Brain microvascular endothelial cell (primary cell): Measurements from ENCODE around the gene CLK1.

ENCODE experiments used
- DNase-seq: peaks from one replicate; pipeline ENCODE4 v3.0.0-alpha.2; 2020
- H3K27ac ChIP-seq: fragments of 250-450 bp; sonication (Bioruptor Pico); 2 replicates; pipeline ENCODE4 v1.5.1; 2020; ENCODE audit warnings: mild to moderate bottlenecking, moderate library complexity
- H3K27me3 ChIP-seq: fragments of 250-450 bp; sonication (Bioruptor Pico); replicated peaks from 2 replicates; pipeline ENCODE4 v1.5.1; 2020; ENCODE audit warnings: mild to moderate bottlenecking
- H3K36me3 ChIP-seq: fragments of 250-450 bp; sonication (Bioruptor Pico); replicated peaks from 2 replicates; pipeline ENCODE4 v1.5.1; 2020; ENCODE audit warnings: mild to moderate bottlenecking
- H3K4me3 ChIP-seq: 2 replicates; pipeline ENCODE4 v1.5.1; 2011; ENCODE audit warnings: low read depth, mild to moderate bottlenecking, control low read depth, low read length, moderate library complexity
- in situ Hi-C: cut with HindIII; loops from 2 replicates; pipeline ENCODE4 v1.10.0; 2017; ENCODE audit warnings: low sequenced_read_pairs, low pct_ligation_motif_present
- TF ChIP-seq, protein P1 (sequence below): IDR thresholded peaks from 2 replicates; pipeline ENCODE4 v1.5.1; 2011; ENCODE audit warnings: low read depth, mild to moderate bottlenecking, moderate library complexity, low read length, control low read depth, inconsistent platforms; ENCODE audit errors: missing control alignments

CLK1 gene

GRCh38 chr2:200847939-200848338 is 16.5 kb downstream of the CLK1 start:
- no peak overlapping the region for H3K27ac ChIP-seq
- TF ChIP-seq, protein P1, sequence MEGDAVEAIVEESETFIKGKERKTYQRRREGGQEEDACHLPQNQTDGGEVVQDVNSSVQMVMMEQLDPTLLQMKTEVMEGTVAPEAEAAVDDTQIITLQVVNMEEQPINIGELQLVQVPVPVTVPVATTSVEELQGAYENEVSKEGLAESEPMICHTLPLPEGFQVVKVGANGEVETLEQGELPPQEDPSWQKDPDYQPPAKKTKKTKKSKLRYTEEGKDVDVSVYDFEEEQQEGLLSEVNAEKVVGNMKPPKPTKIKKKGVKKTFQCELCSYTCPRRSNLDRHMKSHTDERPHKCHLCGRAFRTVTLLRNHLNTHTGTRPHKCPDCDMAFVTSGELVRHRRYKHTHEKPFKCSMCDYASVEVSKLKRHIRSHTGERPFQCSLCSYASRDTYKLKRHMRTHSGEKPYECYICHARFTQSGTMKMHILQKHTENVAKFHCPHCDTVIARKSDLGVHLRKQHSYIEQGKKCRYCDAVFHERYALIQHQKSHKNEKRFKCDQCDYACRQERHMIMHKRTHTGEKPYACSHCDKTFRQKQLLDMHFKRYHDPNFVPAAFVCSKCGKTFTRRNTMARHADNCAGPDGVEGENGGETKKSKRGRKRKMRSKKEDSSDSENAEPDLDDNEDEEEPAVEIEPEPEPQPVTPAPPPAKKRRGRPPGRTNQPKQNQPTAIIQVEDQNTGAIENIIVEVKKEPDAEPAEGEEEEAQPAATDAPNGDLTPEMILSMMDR, result no peak
- no peak overlapping the region for H3K4me3 ChIP-seq
- H3K36me3 ChIP-seq, result peaks cover 25% of the 10 kb centered on the region
- DNase-seq, result no peak
- in situ Hi-C loops, result no loop called here
- no peaks in the 10 kb centered on the region for H3K27me3 ChIP-seq

DNA sequence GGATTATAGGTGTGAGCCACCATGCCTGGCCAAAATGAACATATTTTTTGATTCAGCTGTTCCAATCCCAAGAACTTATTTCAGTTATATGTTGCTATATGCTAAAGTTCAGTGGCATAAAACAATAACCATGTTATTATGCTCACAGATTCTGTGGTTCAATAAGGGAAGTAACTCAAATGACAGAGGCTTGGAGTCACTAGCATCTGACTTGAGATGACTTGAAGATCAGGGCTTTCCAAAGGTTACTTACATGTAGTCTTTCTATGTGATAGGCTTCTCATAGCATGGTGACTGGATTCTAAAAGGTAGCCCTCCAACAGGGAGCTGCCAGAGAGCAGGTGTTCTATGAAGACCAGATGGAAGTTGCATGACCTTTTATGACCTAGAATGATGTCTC is 17.2 kb downstream of the CLK1 start:
- Histone ChIP-seq H3K36me3 (peaks cover 18% of the 10 kb centered on the region), H3K4me3 (no peak overlapping the region), H3K27ac (no peak overlapping the region), H3K27me3 (no peaks in the 10 kb centered on the region)
- TF ChIP-seq, protein P1, result no peak
- in situ Hi-C loops, result no loop called here
- no peak for DNase-seq

GRCh38 chr2:200845669-200846325 is 18.7 kb downstream of the CLK1 start:
- TF ChIP-seq, protein P1, result no peak
- Histone ChIP-seq H3K4me3 (no peak overlapping the region), H3K27ac (no peak overlapping the region), H3K36me3 (peaks cover 3% of the 10 kb centered on the region), H3K27me3 (no peaks in the 10 kb centered on the region)
- no peak for DNase-seq
- in situ Hi-C loops, result no loop called here

- H3K27ac ChIP-seq, result no peak overlapping the region
- TF ChIP-seq, protein P1, result no peak
- in situ Hi-C loops, result no loop called here
- H3K36me3 ChIP-seq, result no peaks in the 10 kb centered on the region
- no peak for DNase-seq
- no peak overlapping the region for H3K4me3 ChIP-seq
- no peaks in the 10 kb centered on the region for H3K27me3 ChIP-seq
These were observed 19.3 kb downstream of the CLK1 start for GRCh38 chr2:200845194-200845593.

DNA sequence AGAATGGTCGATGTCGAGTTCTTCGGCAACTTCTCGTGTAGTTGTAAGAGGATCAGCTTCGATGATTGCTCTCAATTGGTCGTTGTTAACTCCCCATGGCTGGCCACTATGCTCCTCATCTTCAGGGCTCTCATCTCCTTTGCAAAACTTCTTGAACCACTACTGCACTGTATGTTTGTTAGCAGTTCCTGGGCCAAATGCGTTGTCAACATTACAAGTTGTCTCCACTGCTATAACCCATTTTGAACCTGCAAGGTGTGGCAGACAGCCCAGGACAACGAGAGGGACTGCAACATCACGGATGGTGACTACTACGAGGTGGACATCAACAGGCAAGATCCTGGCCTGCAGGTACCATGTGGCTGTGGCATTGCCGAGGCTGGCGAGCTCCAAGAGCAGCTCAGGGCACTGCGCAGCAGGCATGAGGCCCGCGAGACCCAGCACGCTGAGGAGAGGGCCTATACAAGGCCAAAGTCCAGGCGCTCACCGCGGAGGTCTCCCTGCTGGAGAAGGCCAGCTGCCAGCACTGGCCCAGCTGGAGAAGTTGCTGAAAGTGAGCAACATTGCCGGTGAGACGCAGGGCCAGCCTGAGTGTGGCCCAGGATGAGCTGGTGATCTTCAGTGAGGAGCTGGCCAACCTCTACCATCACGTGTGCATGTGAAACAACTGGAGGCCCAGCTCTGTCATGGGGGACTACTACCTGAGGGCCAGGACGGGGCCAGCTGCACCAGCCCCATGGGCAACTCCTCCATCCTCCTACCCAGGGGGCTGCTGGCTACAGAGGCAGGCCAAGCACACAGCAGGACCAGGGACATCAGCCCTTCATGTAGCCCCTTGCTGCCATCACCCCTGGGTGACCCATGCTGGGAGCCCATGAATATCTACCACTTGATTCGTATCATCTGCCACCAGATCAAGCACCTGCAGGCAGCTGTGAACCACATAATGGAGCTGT is 20.2 kb downstream of the CLK1 start:
- no peak for DNase-seq
- Histone ChIP-seq H3K36me3 (no peaks in the 10 kb centered on the region), H3K27me3 (no peaks in the 10 kb centered on the region)

More for the DNA sequence above, 20.2 kb downstream of the CLK1 start:
- in situ Hi-C loops, result no loop called here
- no peak overlapping the region for H3K27ac ChIP-seq
- no peak overlapping the region for H3K4me3 ChIP-seq
- TF ChIP-seq, protein P1, result no peak
